ENCODE data around the gene SYT12.

GRCh38 chr11:67048515-67049130 is 25.7 kb downstream of the SYT12 start:
- TF ChIP-seq CTCF (IDR thresholded peaks at IDR 0.05; ENCODE audit: poor library complexity, severe bottlenecking) (no peak), POLR2AphosphoS5 (IDR thresholded peaks at IDR 0.05) (no peak), SMC3 (conservative IDR thresholded peaks at IDR 0.05; ENCODE audit: poor library complexity) (no peak), EP300 (conservative IDR thresholded peaks at IDR 0.05; ENCODE audit: poor library complexity, severe bottlenecking) (no peak), EZH2 (IDR thresholded peaks at IDR 0.05; ENCODE audit: borderline replicate concordance, insufficient read depth, low read length, poor library complexity, severe bottlenecking) (no peak), RAD21 (conservative IDR thresholded peaks at IDR 0.05) (no peak), TAF1 (IDR thresholded peaks at IDR 0.05; ENCODE audit: low read depth) (no peak)

All from neural cell (in vitro differentiated cells).